Neural cell (in vitro differentiated cells): ENCODE data around the gene CPS1.

Source experiments
- CTCF ChIP-seq: fragments of 450-650 bp; IDR thresholded peaks from 2 replicates; pipeline ENCODE4 v1.5.1; 2014; ENCODE audit warnings: antibody characterized with exemption, mild to moderate bottlenecking, moderate library complexity; ENCODE audit not compliant: poor library complexity, severe bottlenecking
- EZH2 ChIP-seq: fragments of 200-600, 300-800 bp; shearing (Covaris generic), sonication (generic); IDR thresholded peaks from 2 replicates; pipeline ENCODE4 v1.6.1; 2014; ENCODE audit warnings: antibody characterized with exemption, low read length, borderline replicate concordance, mild to moderate bottlenecking; ENCODE audit not compliant: insufficient read depth, poor library complexity, severe bottlenecking
- POLR2AphosphoS5 ChIP-seq: IDR thresholded peaks from 2 replicates; pipeline ENCODE4 v1.6.1; 2012
- REST ChIP-seq: IDR thresholded peaks from 2 replicates; pipeline ENCODE4 v1.6.1; 2012; ENCODE audit warnings: borderline replicate concordance
- TAF1 ChIP-seq: IDR thresholded peaks from 2 replicates; pipeline ENCODE4 v1.6.1; 2012; ENCODE audit warnings: low read depth

- TF ChIP-seq CTCF (no peak), TAF1 (no peak), EZH2 (no peak), REST (no peak), POLR2AphosphoS5 (no peak)
These were observed 15.0 kb upstream of the CPS1 start for GRCh38 chr2:210541290-210541902.
